ENCODE data around the gene SNAPC5.

DNA sequence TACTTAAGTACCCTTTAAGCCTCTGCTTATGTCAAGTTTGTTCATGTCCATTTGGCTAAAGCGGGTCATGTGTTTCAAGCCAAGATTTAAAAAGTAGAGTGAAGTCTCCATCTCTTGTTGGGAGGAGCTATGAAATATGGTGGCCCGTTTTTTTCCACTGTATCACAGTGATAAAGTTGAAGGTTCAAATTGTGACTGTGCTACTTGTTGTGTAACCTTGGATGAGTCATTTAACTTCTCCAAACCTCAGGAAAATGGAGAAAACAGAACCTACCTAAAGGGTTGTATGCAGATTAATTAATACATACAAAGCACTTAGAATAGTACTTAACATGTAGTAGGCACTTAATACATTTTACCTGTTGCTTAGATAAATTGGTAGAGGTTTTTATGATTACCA is 43.4 kb downstream of the SNAPC5 start:
- TF ChIP-seq POLR2A (IDR thresholded peaks at IDR 0.05), result no peak
- no peak for TF ChIP-seq CTCF (IDR thresholded peaks at IDR 0.05 in 4 of 5, conservative IDR thresholded peaks at IDR 0.05 in 1 of 5)
